Measurements from ENCODE around the gene NUTM1. TPM values are rescaled to one million over a fixed set of nuclear protein-coding genes. Genes with fewer than 3 reads are reported as not detected.
A peak's percentile ranks its signal among the peaks of the same experiment; 100 is the strongest.
"Not testable (repeated sequence)": the region's sequence is repeated elsewhere in the genome, so short reads cannot be mapped to it uniquely, and the experiment has no call there.

NUTM1 gene
- total RNA-seq, 1 donor from 2014 or later = not detected

- DNase-seq (ENCODE audit: low read depth) = no peak
These were observed 20.9 kb downstream of the NUTM1 start for GRCh38 chr15:34364041-34364440.

GRCh38 chr15:34365091-34365825, 22.1 kb downstream of the NUTM1 start:
- DNase-seq (ENCODE audit: low read depth) = no peak

DNA sequence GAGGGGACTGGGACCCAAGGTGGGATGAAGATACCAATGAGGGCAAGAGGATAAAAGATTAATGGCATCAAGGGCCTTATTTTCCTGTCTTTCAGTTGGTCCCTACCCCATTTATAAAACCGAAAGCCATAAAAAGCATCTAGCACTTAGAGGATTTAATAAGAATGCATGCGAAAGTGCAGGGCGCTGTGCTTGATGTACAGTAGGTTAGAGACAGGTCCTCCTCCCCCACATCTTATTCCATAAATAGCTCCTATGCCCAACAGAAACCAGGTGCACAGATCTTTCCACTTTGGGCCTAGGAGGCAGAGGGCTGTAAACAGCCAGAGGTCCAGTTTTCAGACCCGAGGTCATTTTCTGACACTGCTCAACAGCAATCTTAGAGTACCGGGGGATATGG, 22.7 kb downstream of the NUTM1 start:
- DNase-seq (ENCODE audit: low read depth) = peak; percentile 10

- DNase-seq (ENCODE audit: low read depth) = peak; percentile 57
These were observed 23.4 kb downstream of the NUTM1 start for GRCh38 chr15:34366271-34367065.

GRCh38 chr15:34367101-34368081, 24.3 kb downstream of the NUTM1 start, which contains the start of gene LPCAT4:
TSS of gene LPCAT4 (minus strand) at chr15:34367196. CDS start at chr15:34367100, 96 bp downstream.
- DNase-seq (ENCODE audit: low read depth) = peak; percentile 91

- DNase-seq (ENCODE audit: low read depth) = no peak
These were observed 27.0 kb downstream of the NUTM1 start for GRCh38 chr15:34370129-34370528.

DNA sequence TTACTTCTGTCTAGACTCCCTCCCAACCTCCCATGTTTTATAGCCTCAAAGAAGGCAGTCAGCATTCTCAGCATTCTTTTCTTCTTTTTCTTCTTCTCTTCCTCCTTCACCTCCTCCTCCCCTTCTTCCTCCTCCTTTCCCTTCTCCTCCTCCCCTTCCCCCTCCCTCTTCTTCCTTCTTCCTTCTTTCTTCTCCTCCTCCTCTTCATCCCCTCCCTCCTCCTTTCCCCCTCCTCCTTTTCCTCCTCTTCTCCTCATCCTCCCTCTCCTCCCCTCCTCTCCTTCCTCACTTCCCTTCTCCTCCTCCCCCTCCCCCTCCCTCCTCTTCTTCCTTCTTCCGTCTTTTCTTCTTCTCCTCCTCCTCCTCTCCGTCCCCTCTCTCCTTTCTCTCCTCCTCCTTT, 27.5 kb downstream of the NUTM1 start:
- no peak for DNase-seq (ENCODE audit: low read depth)

DNA sequence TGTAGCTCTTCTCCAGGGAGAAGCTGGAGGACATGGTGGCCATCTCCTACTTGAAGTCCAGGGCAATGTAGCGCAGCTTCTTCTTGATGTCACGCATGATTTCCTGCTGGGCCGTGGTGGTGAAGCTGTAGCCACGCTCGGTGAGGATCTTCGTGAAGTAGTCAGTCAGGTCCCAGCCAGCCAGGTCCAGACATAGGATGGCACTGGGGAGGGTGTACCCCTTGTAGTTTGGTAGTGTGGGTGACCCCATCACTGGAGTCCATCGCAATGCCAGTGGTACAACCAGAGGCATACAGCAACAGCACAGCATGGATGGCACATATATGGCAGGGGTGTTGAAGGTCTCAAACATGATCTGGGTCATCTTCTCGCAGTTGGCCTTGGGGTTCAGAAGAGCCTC, 30.8 kb downstream of the NUTM1 start:
- no peak for DNase-seq (ENCODE audit: low read depth)

- DNase-seq (ENCODE audit: low read depth) = no peak
These were observed 31.7 kb downstream of the NUTM1 start for GRCh38 chr15:34374816-34375215.

DNA sequence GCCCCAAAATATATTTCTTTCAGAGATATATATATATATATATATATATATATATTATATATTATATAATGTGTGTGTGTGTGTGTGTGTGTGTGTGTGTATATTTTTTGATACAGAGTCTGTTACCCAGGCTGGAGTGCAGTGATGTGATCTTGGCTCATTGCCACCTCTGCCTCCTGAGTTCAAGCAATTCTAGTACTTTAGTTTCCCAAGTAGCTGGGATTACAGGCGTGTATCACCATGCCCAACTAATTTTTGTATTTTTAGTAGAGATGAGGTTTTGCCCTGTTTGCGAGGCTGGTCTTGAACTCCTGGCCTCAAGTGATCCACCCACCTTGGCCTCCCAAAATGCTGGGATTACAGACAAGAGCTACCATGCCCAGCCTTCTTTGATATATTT, 32.4 kb downstream of the NUTM1 start:
- DNase-seq (ENCODE audit: low read depth) = not testable (repeated sequence)

DNA sequence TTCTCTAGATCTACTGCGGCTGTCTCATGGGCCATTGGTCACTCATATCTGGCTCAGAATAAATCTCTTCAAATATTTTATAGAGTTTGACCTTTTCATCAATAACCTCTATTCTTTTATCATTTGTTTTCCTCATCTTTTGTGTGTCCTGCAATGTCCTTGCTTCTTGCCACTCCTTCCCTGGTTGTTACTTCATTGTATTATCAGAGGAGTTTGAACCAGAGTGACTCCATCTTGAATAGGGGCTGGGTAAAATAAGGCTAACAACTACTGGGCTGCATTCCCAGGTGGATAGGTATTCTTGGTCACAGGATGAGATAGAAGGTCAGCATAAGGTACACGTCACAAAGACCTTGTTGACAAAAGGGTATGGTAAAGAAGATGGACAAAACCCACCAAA, 33.7 kb downstream of the NUTM1 start:
- no peak for DNase-seq (ENCODE audit: low read depth)

GRCh38 chr15:34380491-34380890, 37.4 kb downstream of the NUTM1 start:
- not testable (repeated sequence) for DNase-seq (ENCODE audit: low read depth)

DNA sequence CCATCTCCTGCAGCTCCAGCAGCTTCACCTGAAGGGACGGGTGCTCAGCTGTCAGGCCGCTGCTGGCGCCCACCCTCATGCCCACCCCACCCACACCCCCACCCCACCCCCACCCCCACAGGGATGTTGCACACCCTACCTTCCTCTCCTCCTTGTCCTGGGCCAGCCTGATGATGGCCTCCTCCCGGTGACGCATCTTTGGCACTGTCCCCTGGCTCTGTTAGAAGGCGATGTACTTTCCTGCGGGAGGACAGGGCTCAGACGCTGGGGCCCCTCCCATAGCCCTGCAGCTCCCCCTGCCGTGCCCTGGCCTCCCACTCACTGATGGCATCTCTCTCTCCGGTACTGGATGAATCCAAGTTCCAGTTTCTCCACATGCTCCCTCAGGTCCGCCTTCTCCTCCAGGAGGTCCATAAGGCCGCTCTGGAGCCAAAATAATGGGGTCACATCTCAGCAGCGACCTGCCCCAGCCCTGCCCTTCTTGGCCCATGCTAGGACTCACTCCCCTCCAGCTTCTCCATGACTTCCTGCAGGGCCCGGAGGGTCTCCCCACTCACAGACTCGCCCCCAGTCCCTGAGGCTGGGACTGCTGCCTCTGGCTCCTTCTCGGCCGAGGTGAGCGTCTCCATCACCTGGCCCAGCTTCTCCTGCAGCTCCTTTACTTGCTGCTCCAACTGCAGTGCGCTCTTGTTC, 38.9 kb downstream of the NUTM1 start:
- not testable (repeated sequence) for DNase-seq (ENCODE audit: low read depth)

DNA sequence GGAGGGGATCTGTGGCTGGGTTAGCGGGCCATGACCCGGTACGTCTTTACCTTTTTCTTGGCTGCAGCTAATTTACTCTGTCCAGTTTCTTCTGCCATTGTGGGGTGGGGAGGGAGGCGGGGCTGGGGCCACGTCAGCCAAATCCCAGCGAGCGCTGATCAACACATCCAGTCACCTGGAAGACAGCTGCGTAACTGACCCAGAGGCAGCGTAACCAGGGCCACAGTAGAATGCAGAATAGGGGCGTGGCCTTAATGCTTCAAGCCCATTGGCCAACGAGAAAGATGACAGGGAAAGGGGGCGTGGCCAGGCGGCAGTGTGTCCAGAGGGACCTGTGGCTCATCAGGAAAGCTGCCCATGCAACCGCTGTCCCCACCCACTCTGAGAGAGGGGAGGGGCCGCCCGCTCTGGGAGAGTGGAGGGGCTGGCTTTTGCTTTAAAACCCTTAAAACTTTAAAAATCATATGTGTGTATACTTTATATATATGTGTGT, 46.5 kb downstream of the NUTM1 start:
- not testable (repeated sequence) for DNase-seq (ENCODE audit: low read depth)

GRCh38 chr15:34392981-34393380, 49.9 kb downstream of the NUTM1 start:
- not testable (repeated sequence) for DNase-seq (ENCODE audit: low read depth)

DNA sequence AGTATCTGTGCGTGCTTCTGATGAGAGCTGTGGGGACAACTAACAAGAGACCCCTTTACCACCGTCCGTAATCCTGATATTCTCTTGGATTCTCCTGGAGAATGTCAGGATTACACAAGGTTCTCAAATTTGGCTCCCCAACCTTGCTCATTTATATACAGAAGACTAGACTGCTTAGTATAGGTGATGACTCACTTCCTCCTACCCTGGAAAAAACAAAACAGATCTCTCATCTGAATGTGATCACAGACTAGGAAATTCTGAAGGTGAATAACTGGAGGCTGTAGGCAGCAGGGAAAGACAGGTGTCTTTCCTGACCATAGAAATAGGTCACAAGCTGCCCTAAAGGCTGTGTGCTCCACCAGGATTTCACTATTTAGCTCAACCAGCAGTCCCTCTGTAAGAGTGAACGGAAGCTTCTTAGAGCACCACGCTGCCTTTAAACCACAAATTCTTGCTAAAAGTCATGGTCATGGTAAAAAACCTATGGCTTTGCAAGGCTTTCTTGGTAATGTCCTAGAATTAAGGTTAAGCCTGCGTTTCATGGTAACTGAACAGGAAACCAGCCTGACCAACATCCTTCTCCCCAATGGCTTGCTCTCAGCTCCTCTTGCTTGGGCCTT, 54.6 kb downstream of the NUTM1 start:
- not testable (repeated sequence) for DNase-seq (ENCODE audit: low read depth)

- DNase-seq (ENCODE audit: low read depth) = not testable (repeated sequence)
These were observed 60.1 kb downstream of the NUTM1 start for GRCh38 chr15:34403160-34403598.

DNA sequence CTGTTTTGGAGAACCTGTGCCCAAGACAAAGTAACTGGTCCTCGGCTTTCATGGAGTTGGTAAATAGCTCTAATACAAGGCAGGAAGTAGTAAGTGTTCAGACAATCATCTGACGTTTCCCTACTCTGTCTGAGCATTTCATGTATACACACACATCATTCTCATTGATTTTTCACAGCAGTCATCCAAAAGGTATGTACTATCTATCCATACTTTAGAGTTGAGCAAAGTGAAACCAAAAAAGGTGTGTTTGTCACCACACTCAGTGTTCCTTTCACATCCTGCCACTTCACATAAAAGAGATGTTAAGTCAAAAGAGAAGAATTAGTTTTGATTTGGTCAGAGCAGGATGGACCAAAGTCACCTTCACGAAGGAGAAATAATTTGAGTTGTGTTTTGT, 60.8 kb downstream of the NUTM1 start:
- DNase-seq (ENCODE audit: low read depth) = not testable (repeated sequence)
